Gastrocnemius medialis (tissue), 4 donors: ENCODE results near the gene ZFP91. TPM values are rescaled to one million over a fixed set of nuclear protein-coding genes. Genes with fewer than 3 reads are reported as not detected.

Source experiments
- ATAC-seq, 2 donors: fragments of 150-250 bp; one replicate each; pipeline ENCODE4 v1.9.1; 2016
- DNase-seq, 2 donors: peaks; one replicate each; pipeline ENCODE4 v3.0.0-alpha.2; 2019
- H3K27ac ChIP-seq, 4 donors: fragments of 200-600 bp; sonication (generic); 1 replicate in 1 of 4; 2 replicates in 3 of 4; pipeline ENCODE4 v1.5.1; 2016 to 2018; ENCODE audit warnings: mild to moderate bottlenecking in 2 of 4, moderate library complexity in 1 of 4
- H3K27me3 ChIP-seq, 3 donors: fragments of 200-600 bp; sonication (generic) in 2 of 3; 1 replicate in 1 of 3; 2 replicates in 2 of 3; pipeline versions ENCODE4 v1.5.1 to v1.6.0; 2016 to 2019; ENCODE audit warnings: mild to moderate bottlenecking in 1 of 3, moderate library complexity in 1 of 3
- H3K36me3 ChIP-seq, 2 donors: fragments of 200-600 bp; sonication (generic) in 1 of 2; one replicate each; pipeline ENCODE4 v1.5.1; 2017 to 2018
- H3K4me1 ChIP-seq, 2 donors: fragments of 200-600 bp; sonication (generic) in 1 of 2; one replicate each; pipeline ENCODE4 v1.5.1; 2016 to 2017; ENCODE audit warnings: mild to moderate bottlenecking in 2 of 2
- H3K4me3 ChIP-seq, 4 donors: fragments of 200-600 bp; sonication (generic) in 3 of 4; 1 replicate in 1 of 4; 2 replicates in 3 of 4; pipeline ENCODE4 v1.5.1; 2016 to 2019; ENCODE audit warnings: mild to moderate bottlenecking in 2 of 4
- H3K9me3 ChIP-seq, 3 donors: fragments of 200-600 bp; sonication (generic) in 2 of 3; 1 replicate in 1 of 3; 2 replicates in 2 of 3; pipeline ENCODE4 v1.5.1; 2016 to 2019
- POLR2A ChIP-seq, 2 donors: fragments of 450-650 bp; IDR thresholded peaks; one replicate each; pipeline ENCODE4 v1.6.1; 2017; ENCODE audit warnings: antibody characterized with exemption in 2 of 2, mild to moderate bottlenecking in 2 of 2, moderate library complexity in 2 of 2
- in situ Hi-C, 4 donors: fragments of 200-750 bp; cut with MboI; loops; one replicate each; pipeline versions ENCODE4 v1.15.0 to v1.8.0; 2017; ENCODE audit warnings: low sequenced_read_pairs in 4 of 4
- intact Hi-C: fragments of 100-400 bp; cut with DNase I; formaldehyde crosslinking; loops from one replicate; pipeline ENCODE4 v1.15.1; 2023; ENCODE audit warnings: low total_unique reads
- total RNA-seq, 4 donors: library from RNA; depleted of rRNA; stranded (reverse); fragments of >200 nt; gene quantifications; one replicate each; pipeline versions ENCODE4 v1.1.0 to v1.2.3, GENCODE V29; 2016
- TF ChIP-seq, protein P1 (sequence below), 5 experiments: fragments of 450-650 bp in 3 of 5; fragments of 200-600 bp in 2 of 5; sonication (generic) in 2 of 5; IDR thresholded peaks in 4 of 5; conservative IDR thresholded peaks in 1 of 5; 1 replicate in 4 of 5; 2 replicates in 1 of 5; pipeline ENCODE4 v1.5.1; 2016 to 2019; ENCODE audit warnings: antibody characterized with exemption in 5 of 5, mild to moderate bottlenecking in 3 of 5, moderate library complexity in 3 of 5

Gene ZFP91
- total RNA-seq, 4 donors from 2014 or later, result 59.0 to 94.7 (median 90.6) TPM

DNA sequence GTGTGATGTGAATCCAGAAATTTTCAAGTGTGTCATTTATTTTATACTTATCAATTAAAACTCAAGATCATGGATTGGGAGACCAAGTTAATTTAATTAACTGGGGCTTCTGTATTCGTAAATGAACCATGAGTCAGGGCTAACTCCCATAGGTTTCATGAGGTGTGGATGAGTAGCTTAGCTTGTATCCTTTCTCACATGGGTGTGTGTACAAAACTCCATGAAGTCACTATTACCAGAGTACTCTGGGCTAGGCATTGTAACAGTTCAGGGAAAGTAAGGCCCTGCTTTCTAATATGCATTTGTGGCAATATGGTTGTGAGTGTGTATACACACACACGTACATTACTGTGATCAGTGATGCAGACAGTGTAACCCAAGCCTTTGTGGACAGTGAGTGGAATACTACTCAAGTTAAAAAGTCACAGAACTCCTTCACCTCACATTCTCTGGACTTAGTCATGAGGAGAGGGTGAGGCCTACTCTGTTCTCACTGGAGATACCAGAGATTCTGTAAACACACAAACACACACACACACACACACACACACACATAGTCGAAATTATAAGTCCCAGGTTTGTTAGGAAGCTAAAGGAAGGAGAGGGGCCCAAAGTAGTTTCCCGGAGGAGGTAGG is 47.1 kb downstream of the ZFP91 start:
- DNase-seq (no peak), ATAC-seq (no peak)
- peak overlapping the region in 3 of 4 donors; percentile 29 to 78 (median 44) for H3K27ac ChIP-seq
- TF ChIP-seq, protein P1, sequence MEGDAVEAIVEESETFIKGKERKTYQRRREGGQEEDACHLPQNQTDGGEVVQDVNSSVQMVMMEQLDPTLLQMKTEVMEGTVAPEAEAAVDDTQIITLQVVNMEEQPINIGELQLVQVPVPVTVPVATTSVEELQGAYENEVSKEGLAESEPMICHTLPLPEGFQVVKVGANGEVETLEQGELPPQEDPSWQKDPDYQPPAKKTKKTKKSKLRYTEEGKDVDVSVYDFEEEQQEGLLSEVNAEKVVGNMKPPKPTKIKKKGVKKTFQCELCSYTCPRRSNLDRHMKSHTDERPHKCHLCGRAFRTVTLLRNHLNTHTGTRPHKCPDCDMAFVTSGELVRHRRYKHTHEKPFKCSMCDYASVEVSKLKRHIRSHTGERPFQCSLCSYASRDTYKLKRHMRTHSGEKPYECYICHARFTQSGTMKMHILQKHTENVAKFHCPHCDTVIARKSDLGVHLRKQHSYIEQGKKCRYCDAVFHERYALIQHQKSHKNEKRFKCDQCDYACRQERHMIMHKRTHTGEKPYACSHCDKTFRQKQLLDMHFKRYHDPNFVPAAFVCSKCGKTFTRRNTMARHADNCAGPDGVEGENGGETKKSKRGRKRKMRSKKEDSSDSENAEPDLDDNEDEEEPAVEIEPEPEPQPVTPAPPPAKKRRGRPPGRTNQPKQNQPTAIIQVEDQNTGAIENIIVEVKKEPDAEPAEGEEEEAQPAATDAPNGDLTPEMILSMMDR (IDR thresholded peaks at IDR 0.05 in 4 of 5, conservative IDR thresholded peaks at IDR 0.05 in 1 of 5), result no peak
- TF ChIP-seq POLR2A (IDR thresholded peaks at IDR 0.05), result no peak
- no peaks in the 10 kb centered on the region for H3K9me3 ChIP-seq
- no peak overlapping the region for H3K4me3 ChIP-seq
- intact Hi-C loops, result loop anchor here (2.0 kb wide), 1 partner anchor 29 kb away; no protein-coding TSS in a partner anchor
- peaks cover 3 to 34% of the 10 kb centered on the region in 2 donors for H3K36me3 ChIP-seq
- in situ Hi-C loops, result loop anchor here in 3 of 4 donors (5.0 to 25.0 kb wide), 3 partner anchors 49 to 511 kb away; partner anchors contain the start of genes LPXN (in 2 of the 3), ZFP91 (in 2 of the 3) and FAM111A (in 1 of the 3)
- peaks cover 30 to 57% of the 10 kb centered on the region in 2 donors for H3K4me1 ChIP-seq
- H3K27me3 ChIP-seq, result no peaks in the 10 kb centered on the region

DNA sequence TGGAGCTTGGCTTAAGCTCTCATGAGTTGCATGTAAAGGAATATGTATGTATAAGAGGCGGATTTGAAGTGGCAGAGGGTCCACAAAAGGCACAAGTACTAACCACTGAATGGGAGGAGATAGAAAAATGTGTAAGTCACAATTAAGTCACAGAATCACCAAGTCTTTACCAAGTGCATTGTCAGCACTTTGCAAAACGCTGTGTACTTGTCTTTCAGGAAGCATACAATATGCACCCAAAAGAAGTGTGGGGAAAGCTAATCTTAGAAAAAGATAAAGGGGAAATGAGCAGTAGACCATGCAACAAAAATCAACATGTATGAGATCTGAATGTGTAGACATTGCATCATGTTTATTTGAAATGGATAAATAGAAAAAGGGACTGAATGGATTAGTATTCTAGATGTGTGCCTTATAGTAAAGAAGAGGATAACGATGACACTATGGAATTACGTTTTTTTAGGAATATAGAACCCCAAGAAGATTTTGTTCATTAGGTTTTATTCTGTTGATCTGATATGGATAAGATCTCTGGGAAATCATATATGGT is 48.1 kb downstream of the ZFP91 start:
- H3K9me3 ChIP-seq, result no peaks in the 10 kb centered on the region
- DNase-seq, result no peak
- ATAC-seq, result no peak
- H3K27ac ChIP-seq, result peak overlapping the region; percentile 54 to 78 (median 62)
- peaks cover 30 to 56% of the 10 kb centered on the region in 2 donors for H3K4me1 ChIP-seq
- no peak overlapping the region for H3K4me3 ChIP-seq
- TF ChIP-seq, protein P1 (IDR thresholded peaks at IDR 0.05 in 4 of 5, conservative IDR thresholded peaks at IDR 0.05 in 1 of 5), result no peak
- no peak for TF ChIP-seq POLR2A (IDR thresholded peaks at IDR 0.05)
- H3K27me3 ChIP-seq, result no peaks in the 10 kb centered on the region
- in situ Hi-C loops, result loop anchor here in 3 of 4 donors (5.0 to 25.0 kb wide), 3 partner anchors 50 to 510 kb away; partner anchors contain the start of genes LPXN (in 2 of the 3), ZFP91 (in 2 of the 3) and FAM111A (in 1 of the 3)
- H3K36me3 ChIP-seq, result peaks cover 3 to 27% of the 10 kb centered on the region in 2 donors
- intact Hi-C loops, result loop anchor here (2.0 kb wide), 1 partner anchor 30 kb away; no protein-coding TSS in a partner anchor

DNA sequence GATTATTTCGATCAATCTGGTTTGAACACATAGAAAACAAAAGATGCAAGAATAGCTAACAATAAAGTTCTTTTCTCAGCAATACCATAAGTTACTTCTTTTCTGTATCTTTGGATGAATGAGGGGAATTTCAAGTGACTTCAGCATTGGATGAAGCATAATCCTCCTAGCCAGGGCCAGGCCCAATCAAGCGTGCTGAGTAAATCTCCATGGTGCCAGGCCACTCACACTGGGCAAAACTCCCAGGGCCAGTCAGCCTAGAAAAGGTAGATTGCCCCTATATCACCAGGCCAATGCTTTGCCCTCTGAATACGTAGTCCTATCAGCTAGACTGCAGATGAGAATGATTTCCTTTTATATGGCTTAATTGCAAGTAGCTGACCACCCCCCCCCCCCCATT is 49.6 kb downstream of the ZFP91 start:
- DNase-seq, result no peak
- H3K36me3 ChIP-seq, result peaks cover 3 to 16% of the 10 kb centered on the region in 2 donors
- no peaks in the 10 kb centered on the region for H3K9me3 ChIP-seq
- no peak overlapping the region for H3K4me3 ChIP-seq
- peak overlapping the region; percentile 54 to 78 (median 62) for H3K27ac ChIP-seq
- in situ Hi-C loops, result loop anchor here in 3 of 4 donors (5.0 to 25.0 kb wide), 3 partner anchors 51 to 509 kb away; partner anchors contain the start of genes LPXN (in 2 of the 3), ZFP91 (in 2 of the 3) and FAM111A (in 1 of the 3)
- TF ChIP-seq, protein P1 (IDR thresholded peaks at IDR 0.05 in 4 of 5, conservative IDR thresholded peaks at IDR 0.05 in 1 of 5), result no peak
- no peak for TF ChIP-seq POLR2A (IDR thresholded peaks at IDR 0.05)
- no peak for ATAC-seq
- no peaks in the 10 kb centered on the region for H3K27me3 ChIP-seq
- intact Hi-C loops, result loop anchor here (2.0 kb wide), 1 partner anchor 52 kb away; no protein-coding TSS in a partner anchor
- H3K4me1 ChIP-seq, result peaks cover 30 to 48% of the 10 kb centered on the region in 2 donors

DNA sequence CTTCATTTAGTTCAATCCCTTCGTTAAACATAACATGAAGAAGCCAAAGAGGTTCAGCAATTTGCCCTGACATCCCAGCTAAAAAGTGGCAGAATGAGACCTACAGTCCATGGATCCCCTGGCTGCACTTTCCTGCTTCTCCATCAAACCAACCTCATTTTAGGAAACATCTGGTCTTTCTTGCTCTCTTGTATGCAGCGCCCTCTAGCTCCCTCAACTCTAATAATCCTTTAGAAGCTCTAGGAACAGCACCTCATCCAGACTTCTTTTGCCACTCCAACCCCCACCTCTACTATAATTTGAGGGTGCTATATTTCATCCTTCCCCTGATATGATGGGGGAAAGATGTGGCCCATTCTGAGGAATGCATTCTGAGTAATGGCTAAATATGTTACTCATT is 51.0 kb downstream of the ZFP91 start:
- Histone ChIP-seq H3K4me3 (no peak overlapping the region), H3K9me3 (no peaks in the 10 kb centered on the region), H3K27ac (no peak overlapping the region), H3K36me3 (peaks cover 0 to 2% of the 10 kb centered on the region in 2 donors), H3K27me3 (no peaks in the 10 kb centered on the region), H3K4me1 (peaks cover 30 to 42% of the 10 kb centered on the region in 2 donors)
- in situ Hi-C loops, result loop anchor here in 3 of 4 donors (5.0 to 25.0 kb wide), 3 partner anchors 53 to 507 kb away; partner anchors contain the start of genes LPXN (in 2 of the 3), ZFP91 (in 2 of the 3) and FAM111A (in 1 of the 3)
- ATAC-seq (peak in 1 of 2 donors; percentile 37), DNase-seq (no peak)
- TF ChIP-seq POLR2A (IDR thresholded peaks at IDR 0.05), result no peak
- TF ChIP-seq, protein P1 (IDR thresholded peaks at IDR 0.05 in 4 of 5, conservative IDR thresholded peaks at IDR 0.05 in 1 of 5), result peak in 4 of 5 experiments; percentile 25 to 49 (median 34)
- intact Hi-C loops, result loop anchor here (2.0 kb wide), 1 partner anchor 53 kb away; no protein-coding TSS in a partner anchor
